Measurements from ENCODE around the gene OR5B3.
"Not testable (repeated sequence)": the region's sequence is repeated elsewhere in the genome, so short reads cannot be mapped to it uniquely, and the experiment has no call there.

Gene OR5B3

GRCh38 chr11:58406774-58407173 lies at the start of gene OR5B3:
Gene OR5B3 (minus strand): TSS chr11:58406874. CDS start chr11:58403409, 3,465 bp downstream.
- no peak for DNase-seq (ENCODE audit: low read depth in 3 of 3, low spot score in 1 of 3)

GRCh38 chr11:58451585-58451984 lies 44.9 kb upstream of the OR5B3 start:
- DNase-seq (ENCODE audit: low read depth in 3 of 3, low spot score in 1 of 3) = no peak

GRCh38 chr11:58446294-58446693 lies 39.6 kb upstream of the OR5B3 start:
- DNase-seq (ENCODE audit: low read depth in 3 of 3, low spot score in 1 of 3) = no peak

- no peak for DNase-seq (ENCODE audit: low read depth in 3 of 3, low spot score in 1 of 3)
These were observed 37.6 kb upstream of the OR5B3 start for GRCh38 chr11:58444300-58444699.

- DNase-seq (ENCODE audit: low read depth in 3 of 3, low spot score in 1 of 3) = no peak
These were observed 35.5 kb upstream of the OR5B3 start, which contains the start of gene OR5B12 for GRCh38 chr11:58442136-58442535. Gene OR5B12 (minus strand): TSS chr11:58442236. CDS start chr11:58440151, 2,085 bp downstream.

GRCh38 chr11:58438486-58438885 lies 31.8 kb upstream of the OR5B3 start:
- no peak for DNase-seq (ENCODE audit: low read depth in 3 of 3, low spot score in 1 of 3)

GRCh38 chr11:58434217-58434616 lies 27.5 kb upstream of the OR5B3 start:
- DNase-seq (ENCODE audit: low read depth in 3 of 3, low spot score in 1 of 3) = no peak

- no peak for DNase-seq (ENCODE audit: low read depth in 3 of 3, low spot score in 1 of 3)
These were observed 27.0 kb upstream of the OR5B3 start for GRCh38 chr11:58433638-58434203.

GRCh38 chr11:58429273-58429672 lies 22.6 kb upstream of the OR5B3 start:
- no peak for DNase-seq (ENCODE audit: low read depth in 3 of 3, low spot score in 1 of 3)

GRCh38 chr11:58428021-58428420 lies 21.3 kb upstream of the OR5B3 start, which contains the start of gene OR5B2:
Gene OR5B2 (minus strand): TSS chr11:58428121. CDS start chr11:58423261, 4,860 bp downstream.
- DNase-seq (ENCODE audit: low read depth in 3 of 3, low spot score in 1 of 3) = no peak

GRCh38 chr11:58399622-58400021 lies 7.1 kb downstream of the OR5B3 start:
- DNase-seq (ENCODE audit: low read depth in 3 of 3, low spot score in 1 of 3) = not testable (repeated sequence)

GRCh38 chr11:58395581-58395980 lies 11.1 kb downstream of the OR5B3 start:
- DNase-seq (ENCODE audit: low read depth in 3 of 3, low spot score in 1 of 3) = no peak

GRCh38 chr11:58394195-58394594 lies 12.5 kb downstream of the OR5B3 start:
- DNase-seq (ENCODE audit: low read depth in 3 of 3, low spot score in 1 of 3) = no peak

GRCh38 chr11:58392746-58393145 lies 13.9 kb downstream of the OR5B3 start:
- no peak for DNase-seq (ENCODE audit: low read depth in 3 of 3, low spot score in 1 of 3)

GRCh38 chr11:58391879-58392278 lies 14.8 kb downstream of the OR5B3 start:
- no peak for DNase-seq (ENCODE audit: low read depth in 3 of 3, low spot score in 1 of 3)

- DNase-seq (ENCODE audit: low read depth in 3 of 3, low spot score in 1 of 3) = no peak
These were observed 16.1 kb downstream of the OR5B3 start for GRCh38 chr11:58390551-58391063.

- DNase-seq (ENCODE audit: low read depth in 3 of 3, low spot score in 1 of 3) = no peak
These were observed 47.7 kb downstream of the OR5B3 start, which contains the start of gene OR5B17 for GRCh38 chr11:58358969-58359368. Gene OR5B17 (minus strand): TSS chr11:58359069. CDS start chr11:58359069, 0 bp downstream.

GRCh38 chr11:58354727-58355126 lies 51.9 kb downstream of the OR5B3 start:
- no peak for DNase-seq (ENCODE audit: low read depth in 3 of 3, low spot score in 1 of 3)

All from stimulated activated CD4-positive, alpha-beta T cell treated with anti-CD3 and anti-CD28 coated beads, TNF-alpha, amount 100 ng/mL, for 1 hour (primary cell).